Esophagus (tissue), 2 donors: ENCODE results near the gene TBL1Y. TPM values are rescaled to one million over a fixed set of nuclear protein-coding genes. Genes with fewer than 3 reads are reported as not detected.

Source experiments
- H3K27ac ChIP-seq, 2 donors: one replicate each; pipeline ENCODE4 v1.5.1; 2013; ENCODE audit warnings: low read depth in 2 of 2, mild to moderate bottlenecking in 2 of 2, inconsistent platforms in 1 of 2, low read length in 1 of 2, moderate library complexity in 1 of 2
- H3K27me3 ChIP-seq, 2 donors: one replicate each; pipeline ENCODE4 v1.6.1; 2013; ENCODE audit warnings: low read length in 2 of 2, control low read depth in 1 of 2, mild to moderate bottlenecking in 1 of 2; ENCODE audit not compliant: insufficient read depth in 2 of 2, control insufficient read depth in 1 of 2
- H3K36me3 ChIP-seq, 2 donors: one replicate each; pipeline ENCODE4 v1.6.1; 2013; ENCODE audit warnings: low read length in 1 of 2; ENCODE audit not compliant: control insufficient read depth in 2 of 2, insufficient read depth in 2 of 2
- H3K4me1 ChIP-seq, 2 donors: one replicate each; pipeline ENCODE4 v1.6.1; 2013; ENCODE audit warnings: low read length in 1 of 2; ENCODE audit not compliant: control insufficient read depth in 2 of 2, insufficient read depth in 2 of 2
- H3K4me3 ChIP-seq, 2 donors: one replicate each; pipeline ENCODE4 v1.5.1; 2013; ENCODE audit warnings: low read length in 2 of 2, mild to moderate bottlenecking in 2 of 2, low read depth in 1 of 2, moderate library complexity in 1 of 2
- H3K9me3 ChIP-seq, 2 donors: one replicate each; pipeline ENCODE4 v1.6.1; 2013; ENCODE audit warnings: mild to moderate bottlenecking in 2 of 2, low read depth in 1 of 2, low read length in 1 of 2, moderate library complexity in 1 of 2; ENCODE audit not compliant: control insufficient read depth in 2 of 2, insufficient read depth in 1 of 2
- WGBS, 2 donors: extraction: QIAGEN DNeasy Blood & Tissue Kit; methylation state at CpG; one replicate each; pipeline ENCODE4 v1.1.7; 2013; 5-methylcytosine and 5-hydroxymethylcytosine counted together
- polyA plus RNA-seq, 2 donors: library from polyadenylated mRNA; stranded (reverse); fragments of 200-250 nt; gene quantifications; one replicate each; pipeline ENCODE4 v1.2.3, GENCODE V29; 2013
- donor health status: healthy with polysubstance abuse.
- donor health status: Bipolar disorder and iron deficiency.

Gene TBL1Y
- polyA plus RNA-seq, 2 donors = 0.24 TPM; not detected in 1

GRCh38 chrY:6966521-6966920 lies 56.0 kb downstream of the TBL1Y start:
- Histone ChIP-seq H3K4me3 (no peak overlapping the region), H3K36me3 (no peaks in the 10 kb centered on the region), H3K9me3 (no peaks in the 10 kb centered on the region), H3K4me1 (no peaks in the 10 kb centered on the region), H3K27me3 (no peaks in the 10 kb centered on the region), H3K27ac (no peak overlapping the region)
- 58 to 80% methylated on average over 1 to 3 of the region's 3 CpGs for WGBS, 2 donors

- no peak overlapping the region for H3K4me3 ChIP-seq
- H3K27ac ChIP-seq = no peak overlapping the region
- WGBS, 2 donors = 93% methylated on average over 5 of the region's 5 CpGs; no CpG with 5 or more reads in 1 of the 2 donors
- H3K27me3 ChIP-seq = no peaks in the 10 kb centered on the region
- no peaks in the 10 kb centered on the region for H3K9me3 ChIP-seq
- H3K4me1 ChIP-seq = peaks cover 0 to 4% of the 10 kb centered on the region in 2 donors
- no peaks in the 10 kb centered on the region for H3K36me3 ChIP-seq
These were observed 57.2 kb downstream of the TBL1Y start for GRCh38 chrY:6967736-6968135.

- WGBS, 2 donors = 60 to 80% methylated on average over 1 of the region's 1 CpG
- Histone ChIP-seq H3K4me1 (peaks cover 0 to 4% of the 10 kb centered on the region in 2 donors), H3K9me3 (no peaks in the 10 kb centered on the region), H3K4me3 (no peak overlapping the region), H3K27me3 (no peaks in the 10 kb centered on the region), H3K36me3 (no peaks in the 10 kb centered on the region), H3K27ac (no peak overlapping the region)
These were observed 57.7 kb downstream of the TBL1Y start for GRCh38 chrY:6968191-6968590.

- Histone ChIP-seq H3K4me3 (no peak overlapping the region), H3K27ac (no peak overlapping the region), H3K9me3 (no peaks in the 10 kb centered on the region), H3K36me3 (no peaks in the 10 kb centered on the region), H3K4me1 (peaks cover 0 to 4% of the 10 kb centered on the region in 2 donors), H3K27me3 (no peaks in the 10 kb centered on the region)
- 19 to 60% methylated on average over 1 to 4 of the region's 4 CpGs for WGBS, 2 donors
These were observed 61.9 kb downstream of the TBL1Y start for GRCh38 chrY:6972271-6972887.

GRCh38 chrY:6974971-6975370 lies 64.5 kb downstream of the TBL1Y start:
- Histone ChIP-seq H3K36me3 (no peaks in the 10 kb centered on the region), H3K9me3 (no peaks in the 10 kb centered on the region), H3K4me1 (peaks cover 0 to 4% of the 10 kb centered on the region in 2 donors), H3K27ac (no peak overlapping the region), H3K4me3 (no peak overlapping the region), H3K27me3 (no peaks in the 10 kb centered on the region)
- WGBS, 2 donors = 86 to 100% methylated on average over 2 to 4 of the region's 4 CpGs

- WGBS, 2 donors = 88% methylated on average over 5 of the region's 5 CpGs; no CpG with 5 or more reads in 1 of the 2 donors
- Histone ChIP-seq H3K9me3 (no peaks in the 10 kb centered on the region), H3K4me3 (no peak overlapping the region), H3K27ac (no peak overlapping the region), H3K36me3 (no peaks in the 10 kb centered on the region), H3K27me3 (no peaks in the 10 kb centered on the region), H3K4me1 (no peaks in the 10 kb centered on the region)
These were observed 67.3 kb downstream of the TBL1Y start for GRCh38 chrY:6977783-6978182.

- Histone ChIP-seq H3K4me1 (peaks cover 0 to 2% of the 10 kb centered on the region in 2 donors), H3K27ac (no peak overlapping the region), H3K36me3 (no peaks in the 10 kb centered on the region), H3K27me3 (no peaks in the 10 kb centered on the region), H3K9me3 (no peaks in the 10 kb centered on the region), H3K4me3 (no peak overlapping the region)
- WGBS, 2 donors = 25 to 100% methylated on average over 2 to 3 of the region's 3 CpGs
These were observed 72.7 kb downstream of the TBL1Y start for GRCh38 chrY:6983221-6983620.

GRCh38 chrY:6987811-6988210 lies 77.3 kb downstream of the TBL1Y start:
- Histone ChIP-seq H3K9me3 (no peaks in the 10 kb centered on the region), H3K4me1 (peaks cover 0 to 2% of the 10 kb centered on the region in 2 donors)
- 23 to 100% methylated on average over 1 of the region's 1 CpG for WGBS, 2 donors

GRCh38 chrY:6989886-6990620 lies 79.6 kb downstream of the TBL1Y start:
- H3K4me1 ChIP-seq = peaks cover 0 to 2% of the 10 kb centered on the region in 2 donors
- no peaks in the 10 kb centered on the region for H3K36me3 ChIP-seq
- H3K9me3 ChIP-seq = no peaks in the 10 kb centered on the region
- H3K4me3 ChIP-seq = no peak overlapping the region
- WGBS, 2 donors = 81 to 90% methylated on average over 2 to 6 of the region's 6 CpGs
- H3K27ac ChIP-seq = no peak overlapping the region
- H3K27me3 ChIP-seq = no peaks in the 10 kb centered on the region

More at GRCh38 chrY:6987811-6988210, 77.3 kb downstream of the TBL1Y start:
- Histone ChIP-seq H3K36me3 (no peaks in the 10 kb centered on the region), H3K27me3 (no peaks in the 10 kb centered on the region), H3K4me3 (no peak overlapping the region), H3K27ac (no peak overlapping the region)
